NCI-H1930 (cell line): ENCODE measurements around the gene GFAP.
A peak's percentile ranks its signal among the peaks of the same experiment; 100 is the strongest.
"Not testable (repeated sequence)": the region's sequence is repeated elsewhere in the genome, so short reads cannot be mapped to it uniquely, and the experiment has no call there.

ENCODE experiments used
- DNase-seq, 2 experiments: peaks; one replicate each; lab custom pipeline; 2025; lab: John Stamatoyannopoulos, UW

Gene GFAP

GRCh38 chr17:44915321-44915726, at the start of gene GFAP:
TSS of gene GFAP (minus strand) at chr17:44915500. CDS start at chr17:44915486, 14 bp downstream.
- no peak for DNase-seq

GRCh38 chr17:44961921-44962350, 46.6 kb upstream of the GFAP start:
- DNase-seq: no peak

- DNase-seq: no peak
Measured at GRCh38 chr17:44960691-44961090, 45.4 kb upstream of the GFAP start.

GRCh38 chr17:44959821-44960531, 44.7 kb upstream of the GFAP start:
- DNase-seq: no peak

GRCh38 chr17:44956998-44957981, 42.0 kb upstream of the GFAP start:
- DNase-seq: no peak

GRCh38 chr17:44955674-44956425, 40.5 kb upstream of the GFAP start:
- DNase-seq: no peak

- DNase-seq: no peak
Measured at GRCh38 chr17:44952946-44953475, 37.7 kb upstream of the GFAP start.

GRCh38 chr17:44948315-44948795, 33.1 kb upstream of the GFAP start:
- no peak for DNase-seq

GRCh38 chr17:44947461-44948314, 32.4 kb upstream of the GFAP start, which contains the start of gene KIF18B:
TSS of gene KIF18B (minus strand) at chr17:44947773. CDS start at chr17:44936344, 11,429 bp downstream.
- peak; percentile 92 to 93 for DNase-seq

GRCh38 chr17:44945652-44946051, 30.4 kb upstream of the GFAP start:
- DNase-seq: not testable (repeated sequence)

GRCh38 chr17:44942456-44942855, 27.2 kb upstream of the GFAP start:
- DNase-seq: no peak

- DNase-seq: no peak
Measured at GRCh38 chr17:44941712-44942331, 26.5 kb upstream of the GFAP start.

GRCh38 chr17:44940768-44941167, 25.5 kb upstream of the GFAP start:
- DNase-seq: no peak

- no peak for DNase-seq
Measured at GRCh38 chr17:44940317-44940716, 25.0 kb upstream of the GFAP start.

- DNase-seq: no peak
Measured at GRCh38 chr17:44935116-44935515, 19.8 kb upstream of the GFAP start.

GRCh38 chr17:44934745-44935105, 19.4 kb upstream of the GFAP start:
- DNase-seq: no peak

- no peak for DNase-seq
Measured at GRCh38 chr17:44933824-44934744, 18.8 kb upstream of the GFAP start.

- DNase-seq: no peak
Measured at GRCh38 chr17:44932787-44933097, 17.4 kb upstream of the GFAP start.

- no peak for DNase-seq
Measured at GRCh38 chr17:44932096-44932786, 16.9 kb upstream of the GFAP start.
